SU-DHL-6 (cell line): ENCODE results near the gene TAF11.

ENCODE experiments used
- EZH2phosphoT487 ChIP-seq: fragments of 200-600 bp; sonication (generic), shearing (Covaris generic); conservative IDR thresholded peaks from 2 replicates; pipeline ENCODE4 v1.6.1; 2018; ENCODE audit warnings: mild to moderate bottlenecking, antibody characterized with exemption, low read length, moderate library complexity, mixed read lengths
- TF ChIP-seq, protein P1 (sequence below): fragments of 200-600 bp; sonication (generic); IDR thresholded peaks from one replicate; pipeline ENCODE4 v1.5.1; 2017; ENCODE audit warnings: antibody characterized with exemption, mild to moderate bottlenecking, low read length, moderate library complexity; ENCODE audit not compliant: insufficient read depth, poor library complexity, severe bottlenecking

DNA sequence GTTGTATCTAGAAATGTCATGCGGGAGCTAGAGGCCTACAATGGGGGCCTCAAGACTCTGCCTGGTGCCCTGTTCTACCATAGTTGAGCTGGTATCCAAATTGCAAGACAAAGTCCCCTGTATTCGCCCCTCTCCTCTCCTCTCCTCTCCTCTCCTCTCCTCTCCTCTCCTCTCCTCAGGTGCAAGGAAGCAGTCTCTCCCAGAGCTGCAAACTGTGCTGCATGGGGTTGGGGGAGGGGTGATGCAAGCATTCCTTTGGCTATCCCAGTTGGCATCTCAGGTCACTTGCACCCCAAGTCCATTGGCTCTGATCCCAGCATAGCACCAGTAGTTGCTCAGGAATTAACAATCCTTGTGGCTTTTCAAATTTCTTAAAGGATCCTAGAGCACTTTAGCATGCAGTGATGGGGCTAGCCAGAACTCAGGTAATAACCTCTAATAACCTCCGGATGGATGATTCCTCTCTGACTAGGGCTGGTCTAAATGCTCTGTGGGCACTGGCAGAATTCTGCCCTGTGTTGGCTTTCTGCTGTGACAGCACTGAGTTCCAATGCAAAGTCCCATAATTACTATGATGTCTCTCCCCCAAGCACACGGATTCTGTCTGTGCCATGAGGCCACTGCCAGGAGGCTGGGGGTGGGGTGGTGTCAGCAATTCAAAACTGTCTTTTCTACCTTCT is 35.3 kb downstream of the TAF11 start:
- TF ChIP-seq, protein P1, sequence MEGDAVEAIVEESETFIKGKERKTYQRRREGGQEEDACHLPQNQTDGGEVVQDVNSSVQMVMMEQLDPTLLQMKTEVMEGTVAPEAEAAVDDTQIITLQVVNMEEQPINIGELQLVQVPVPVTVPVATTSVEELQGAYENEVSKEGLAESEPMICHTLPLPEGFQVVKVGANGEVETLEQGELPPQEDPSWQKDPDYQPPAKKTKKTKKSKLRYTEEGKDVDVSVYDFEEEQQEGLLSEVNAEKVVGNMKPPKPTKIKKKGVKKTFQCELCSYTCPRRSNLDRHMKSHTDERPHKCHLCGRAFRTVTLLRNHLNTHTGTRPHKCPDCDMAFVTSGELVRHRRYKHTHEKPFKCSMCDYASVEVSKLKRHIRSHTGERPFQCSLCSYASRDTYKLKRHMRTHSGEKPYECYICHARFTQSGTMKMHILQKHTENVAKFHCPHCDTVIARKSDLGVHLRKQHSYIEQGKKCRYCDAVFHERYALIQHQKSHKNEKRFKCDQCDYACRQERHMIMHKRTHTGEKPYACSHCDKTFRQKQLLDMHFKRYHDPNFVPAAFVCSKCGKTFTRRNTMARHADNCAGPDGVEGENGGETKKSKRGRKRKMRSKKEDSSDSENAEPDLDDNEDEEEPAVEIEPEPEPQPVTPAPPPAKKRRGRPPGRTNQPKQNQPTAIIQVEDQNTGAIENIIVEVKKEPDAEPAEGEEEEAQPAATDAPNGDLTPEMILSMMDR = no peak
- TF ChIP-seq EZH2phosphoT487 = no peak
